Liver (tissue), 9 donors: ENCODE data around the gene YBEY. TPM values are rescaled to one million over a fixed set of nuclear protein-coding genes. Genes with fewer than 3 reads are reported as not detected.

Source experiments
- DNase-seq: peaks from one replicate; pipeline ENCODE4 v3.0.0-alpha.2; 2017; ENCODE audit warnings: low spot score
- H3K27ac ChIP-seq, 2 donors: one replicate each; pipeline ENCODE4 v1.7.0; 2013; ENCODE audit warnings: inconsistent platforms in 2 of 2, low read length in 2 of 2, control low read depth in 1 of 2, low read depth in 1 of 2, mild to moderate bottlenecking in 1 of 2
- H3K27me3 ChIP-seq, 4 donors: one replicate each; pipeline versions ENCODE4 v1.6.1 to v1.7.0; 2013; ENCODE audit warnings: low read length in 3 of 4, inconsistent platforms in 1 of 4, mild to moderate bottlenecking in 1 of 4, moderate library complexity in 1 of 4; ENCODE audit not compliant: control insufficient read depth in 4 of 4, insufficient read depth in 4 of 4
- H3K36me3 ChIP-seq, 4 donors: one replicate each; pipeline versions ENCODE4 v1.6.1 to v1.7.0; 2013; ENCODE audit warnings: low read length in 3 of 4, mild to moderate bottlenecking in 3 of 4, low read depth in 1 of 4, moderate library complexity in 1 of 4; ENCODE audit not compliant: control insufficient read depth in 4 of 4, insufficient read depth in 3 of 4
- H3K4me1 ChIP-seq, 4 donors: one replicate each; pipeline versions ENCODE4 v1.6.1 to v1.7.0; 2013; ENCODE audit warnings: low read length in 3 of 4, mild to moderate bottlenecking in 3 of 4, moderate library complexity in 1 of 4; ENCODE audit not compliant: control insufficient read depth in 4 of 4, insufficient read depth in 4 of 4
- H3K4me3 ChIP-seq, 3 donors: one replicate each; pipeline versions ENCODE4 v1.6.1 to v1.7.0; 2013; ENCODE audit warnings: low read length in 3 of 3, control low read depth in 1 of 3, low read depth in 1 of 3, mild to moderate bottlenecking in 1 of 3
- H3K9ac ChIP-seq, 2 donors: one replicate each; pipeline ENCODE4 v1.7.0; 2013; ENCODE audit warnings: low read length in 2 of 2, mild to moderate bottlenecking in 2 of 2, moderate library complexity in 2 of 2, control low read depth in 1 of 2, low read depth in 1 of 2
- H3K9me3 ChIP-seq, 4 donors: one replicate each; pipeline versions ENCODE4 v1.6.1 to v1.7.0; 2013; ENCODE audit warnings: low read length in 3 of 4; ENCODE audit not compliant: control insufficient read depth in 4 of 4
- CTCF ChIP-seq: fragments of 150-350 bp; IDR thresholded peaks from 2 replicates; pipeline ENCODE4 v1.5.1; 2017; ENCODE audit warnings: improper control_type of control experiment, low read depth, low read length; ENCODE audit not compliant: missing input control
- EGR1 ChIP-seq, 2 donors: IDR thresholded peaks; 2 replicates each; pipeline ENCODE4 v1.6.1; 2016 to 2018; ENCODE audit warnings: antibody characterized with exemption in 2 of 2, low read depth in 2 of 2
- FOXA1 ChIP-seq: IDR thresholded peaks from 2 replicates; pipeline ENCODE4 v1.6.1; 2016; ENCODE audit warnings: antibody characterized with exemption
- FOXA2 ChIP-seq: IDR thresholded peaks from 2 replicates; pipeline ENCODE4 v1.6.1; 2016; ENCODE audit warnings: antibody characterized with exemption
- GABPA ChIP-seq, 2 donors: IDR thresholded peaks in 1 of 2; conservative IDR thresholded peaks in 1 of 2; 2 replicates each; pipeline ENCODE4 v1.6.1; 2016; ENCODE audit warnings: antibody characterized with exemption in 2 of 2, mild to moderate bottlenecking in 1 of 2, moderate library complexity in 1 of 2
- HNF4A ChIP-seq, 2 donors: conservative IDR thresholded peaks; 2 replicates each; pipeline ENCODE4 v1.6.1; 2016; ENCODE audit warnings: antibody characterized with exemption in 2 of 2, mild to moderate bottlenecking in 2 of 2
- HNF4G ChIP-seq: IDR thresholded peaks from 2 replicates; pipeline ENCODE4 v1.6.1; 2016; ENCODE audit warnings: antibody characterized with exemption
- JUND ChIP-seq, 2 donors: IDR thresholded peaks; 2 replicates each; pipeline ENCODE4 v1.6.1; 2016; ENCODE audit warnings: antibody characterized with exemption in 2 of 2
- NR2F2 ChIP-seq: IDR thresholded peaks from 2 replicates; pipeline ENCODE4 v1.6.1; 2016; ENCODE audit warnings: antibody characterized with exemption
- RAD21 ChIP-seq, 2 donors: IDR thresholded peaks; 2 replicates each; pipeline ENCODE4 v1.6.1; 2016; ENCODE audit warnings: antibody characterized with exemption in 2 of 2, mild to moderate bottlenecking in 2 of 2
- SP1 ChIP-seq: IDR thresholded peaks from 2 replicates; pipeline ENCODE4 v1.6.1; 2018; ENCODE audit warnings: antibody characterized with exemption, mild to moderate bottlenecking
- TAF1 ChIP-seq: conservative IDR thresholded peaks from 2 replicates; pipeline ENCODE4 v1.6.1; 2016; ENCODE audit warnings: antibody characterized with exemption, mild to moderate bottlenecking
- YY1 ChIP-seq: IDR thresholded peaks from 2 replicates; pipeline ENCODE4 v1.6.1; 2016; ENCODE audit warnings: antibody characterized with exemption, mild to moderate bottlenecking
- WGBS: extraction: QIAGEN DNeasy Blood & Tissue Kit; methylation state at CpG from one replicate; pipeline ENCODE4 v1.1.7; 2013; 5-methylcytosine and 5-hydroxymethylcytosine counted together
- polyA plus RNA-seq, 2 donors: library from polyadenylated mRNA; stranded (reverse) in 1 of 2; unstranded in 1 of 2; fragments of 200-250 nt in 1 of 2; fragments of >200 nt in 1 of 2; fragmentation: Nextera tagmentation in 1 of 2; extraction: Ambion mirVana in 1 of 2; gene quantifications; one replicate each; pipeline versions ENCODE4 v1.2.1 to v1.2.3, GENCODE V29; 2013 to 2015
- total RNA-seq, 2 donors: library from RNA; depleted of rRNA; stranded (reverse); fragments of >200 nt; gene quantifications; one replicate each; pipeline ENCODE4 v1.2.3, GENCODE V29; 2014
- TF ChIP-seq, protein P1 (sequence below): IDR thresholded peaks from 2 replicates; pipeline ENCODE4 v1.6.1; 2016; ENCODE audit warnings: antibody characterized with exemption
- TF ChIP-seq, protein P2 (sequence below): IDR thresholded peaks from 2 replicates; pipeline ENCODE4 v1.6.1; 2016; ENCODE audit warnings: antibody characterized with exemption, mild to moderate bottlenecking
- donor health status: healthy.
- donor health status: healthy.
- donor health status: healthy.
- donor health status: healthy.
- donor health status: healthy.

The YBEY gene
- total and polyA plus RNA-seq, 4 donors = 6.3 to 11.8 (median 10.0) TPM

- no peak for TF ChIP-seq HNF4A (conservative IDR thresholded peaks at IDR 0.05)
- no peak for TF ChIP-seq FOXA2
- no peak for TF ChIP-seq HNF4G
- TF ChIP-seq RAD21 (IDR thresholded peaks at IDR 0.05) = no peak
- TF ChIP-seq EGR1 (IDR thresholded peaks at IDR 0.05; ENCODE audit: low read depth in 2 of 2) = no peak
- no peak for TF ChIP-seq FOXA1
- TF ChIP-seq, protein P1, sequence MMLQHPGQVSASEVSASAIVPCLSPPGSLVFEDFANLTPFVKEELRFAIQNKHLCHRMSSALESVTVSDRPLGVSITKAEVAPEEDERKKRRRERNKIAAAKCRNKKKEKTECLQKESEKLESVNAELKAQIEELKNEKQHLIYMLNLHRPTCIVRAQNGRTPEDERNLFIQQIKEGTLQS = no peak
- TF ChIP-seq JUND (IDR thresholded peaks at IDR 0.05) = no peak
- no peak for TF ChIP-seq SP1
- no peak for TF ChIP-seq YY1
- TF ChIP-seq GABPA (IDR thresholded peaks at IDR 0.05 in 1 of 2, conservative IDR thresholded peaks at IDR 0.05 in 1 of 2) = no peak
- TF ChIP-seq CTCF = no peak
- Histone ChIP-seq H3K36me3 (peaks cover 25 to 81% (median 71%) of the 10 kb centered on the region in 4 donors), H3K4me3 (no peak overlapping the region), H3K27me3 (no peaks in the 10 kb centered on the region), H3K9ac (no peak overlapping the region), H3K9me3 (no peaks in the 10 kb centered on the region), H3K4me1 (peaks cover 0 to 6% (median 2%) of the 10 kb centered on the region in 4 donors), H3K27ac (no peak overlapping the region)
- 79% methylated on average over 6 of the region's 6 CpGs for WGBS
- no peak for DNase-seq
Observed at GRCh38 chr21:46246345-46246744, 39.8 kb upstream of the YBEY start.

GRCh38 chr21:46247699-46248421 is 38.3 kb upstream of the YBEY start:
- H3K4me3 ChIP-seq = no peak overlapping the region
- peaks cover 0 to 6% (median 2%) of the 10 kb centered on the region in 4 donors for H3K4me1 ChIP-seq
- WGBS = 97% methylated on average over 3 of the region's 3 CpGs
- H3K27ac ChIP-seq = no peak overlapping the region
- no peaks in the 10 kb centered on the region for H3K9me3 ChIP-seq
- DNase-seq = no peak
- H3K27me3 ChIP-seq = no peaks in the 10 kb centered on the region
- H3K9ac ChIP-seq = no peak overlapping the region
- TF ChIP-seq FOXA1 (no peak), CTCF (no peak), HNF4G (no peak), GABPA (IDR thresholded peaks at IDR 0.05 in 1 of 2, conservative IDR thresholded peaks at IDR 0.05 in 1 of 2) (no peak), JUND (IDR thresholded peaks at IDR 0.05) (no peak), TAF1 (no peak), NR2F2 (no peak), RAD21 (IDR thresholded peaks at IDR 0.05) (no peak)
- TF ChIP-seq, protein P2, sequence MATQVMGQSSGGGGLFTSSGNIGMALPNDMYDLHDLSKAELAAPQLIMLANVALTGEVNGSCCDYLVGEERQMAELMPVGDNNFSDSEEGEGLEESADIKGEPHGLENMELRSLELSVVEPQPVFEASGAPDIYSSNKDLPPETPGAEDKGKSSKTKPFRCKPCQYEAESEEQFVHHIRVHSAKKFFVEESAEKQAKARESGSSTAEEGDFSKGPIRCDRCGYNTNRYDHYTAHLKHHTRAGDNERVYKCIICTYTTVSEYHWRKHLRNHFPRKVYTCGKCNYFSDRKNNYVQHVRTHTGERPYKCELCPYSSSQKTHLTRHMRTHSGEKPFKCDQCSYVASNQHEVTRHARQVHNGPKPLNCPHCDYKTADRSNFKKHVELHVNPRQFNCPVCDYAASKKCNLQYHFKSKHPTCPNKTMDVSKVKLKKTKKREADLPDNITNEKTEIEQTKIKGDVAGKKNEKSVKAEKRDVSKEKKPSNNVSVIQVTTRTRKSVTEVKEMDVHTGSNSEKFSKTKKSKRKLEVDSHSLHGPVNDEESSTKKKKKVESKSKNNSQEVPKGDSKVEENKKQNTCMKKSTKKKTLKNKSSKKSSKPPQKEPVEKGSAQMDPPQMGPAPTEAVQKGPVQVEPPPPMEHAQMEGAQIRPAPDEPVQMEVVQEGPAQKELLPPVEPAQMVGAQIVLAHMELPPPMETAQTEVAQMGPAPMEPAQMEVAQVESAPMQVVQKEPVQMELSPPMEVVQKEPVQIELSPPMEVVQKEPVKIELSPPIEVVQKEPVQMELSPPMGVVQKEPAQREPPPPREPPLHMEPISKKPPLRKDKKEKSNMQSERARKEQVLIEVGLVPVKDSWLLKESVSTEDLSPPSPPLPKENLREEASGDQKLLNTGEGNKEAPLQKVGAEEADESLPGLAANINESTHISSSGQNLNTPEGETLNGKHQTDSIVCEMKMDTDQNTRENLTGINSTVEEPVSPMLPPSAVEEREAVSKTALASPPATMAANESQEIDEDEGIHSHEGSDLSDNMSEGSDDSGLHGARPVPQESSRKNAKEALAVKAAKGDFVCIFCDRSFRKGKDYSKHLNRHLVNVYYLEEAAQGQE = no peak
- H3K36me3 ChIP-seq = peaks cover 23 to 77% (median 62%) of the 10 kb centered on the region in 4 donors
